ENCODE measurements around the gene TMEM181.

The TMEM181 gene

GRCh38 chr6:158559895-158560835, at the start of gene TMEM181:
TSS of gene TMEM181 (plus strand) at chr6:158560091. CDS start at chr6:158560225, 134 bp downstream.
- DNase-seq (ENCODE audit: low spot score): peak; percentile 85
- peak within 1 kb of the TSS; percentile 97 for H3K4me3 ChIP-seq
- H3K27ac ChIP-seq: peak within 1 kb of the TSS; percentile 51 to 93
- no peak for TF ChIP-seq CTCF (IDR thresholded peaks at IDR 0.05)

GRCh38 chr6:158512809-158513208, 47.1 kb upstream of the TMEM181 start:
- no peak overlapping the region for H3K27ac ChIP-seq
- H3K4me3 ChIP-seq: no peak overlapping the region
- no peak for TF ChIP-seq CTCF (IDR thresholded peaks at IDR 0.05)
- no peak for DNase-seq (ENCODE audit: low spot score)

- DNase-seq (ENCODE audit: low spot score): no peak
- H3K27ac ChIP-seq: no peak overlapping the region
- no peak overlapping the region for H3K4me3 ChIP-seq
- TF ChIP-seq CTCF (IDR thresholded peaks at IDR 0.05): no peak
Measured at GRCh38 chr6:158514176-158514575, 45.7 kb upstream of the TMEM181 start.

GRCh38 chr6:158514991-158515390, 44.9 kb upstream of the TMEM181 start:
- DNase-seq (ENCODE audit: low spot score): no peak
- no peak for TF ChIP-seq CTCF (IDR thresholded peaks at IDR 0.05)
- Histone ChIP-seq H3K4me3 (no peak overlapping the region), H3K27ac (no peak overlapping the region)

GRCh38 chr6:158516098-158516497, 43.8 kb upstream of the TMEM181 start:
- Histone ChIP-seq H3K27ac (no peak overlapping the region), H3K4me3 (no peak overlapping the region)
- TF ChIP-seq CTCF (IDR thresholded peaks at IDR 0.05): no peak
- DNase-seq (ENCODE audit: low spot score): no peak

- no peak for TF ChIP-seq CTCF (IDR thresholded peaks at IDR 0.05)
Measured at GRCh38 chr6:158517038-158517437, 42.9 kb upstream of the TMEM181 start.

GRCh38 chr6:158517581-158517980, 42.3 kb upstream of the TMEM181 start:
- Histone ChIP-seq H3K27ac (no peak overlapping the region), H3K4me3 (no peak overlapping the region)
- no peak for DNase-seq (ENCODE audit: low spot score)
- no peak for TF ChIP-seq CTCF (IDR thresholded peaks at IDR 0.05)

More at GRCh38 chr6:158517038-158517437, 42.9 kb upstream of the TMEM181 start:
- no peak overlapping the region for H3K4me3 ChIP-seq
- no peak for DNase-seq (ENCODE audit: low spot score)
- H3K27ac ChIP-seq: no peak overlapping the region

All from coronary artery (tissue), 2 donors.